22Rv1 (cell line): ENCODE measurements around the gene PARP15.

Experiments
- CTCF ChIP-seq: fragments of 450-650 bp; IDR thresholded peaks from 2 replicates; pipeline ENCODE4 v1.5.1; 2017; ENCODE audit warnings: mild to moderate bottlenecking
- ZFX ChIP-seq: fragments of 450-650 bp; IDR thresholded peaks from 2 replicates; pipeline ENCODE4 v1.6.1; 2017; ENCODE audit warnings: antibody characterized with exemption, borderline replicate concordance

GRCh38 chr3:122665881-122666280, 88.4 kb downstream of the PARP15 start:
- TF ChIP-seq CTCF (no peak), ZFX (no peak)
